Effector CD4-positive, alpha-beta T cell (primary cell): ENCODE results near the gene MPHOSPH9.

Experiments
- DNase-seq: peaks from one replicate; pipeline ENCODE4 v3.0.0-alpha.2; 2020

Gene MPHOSPH9

DNA sequence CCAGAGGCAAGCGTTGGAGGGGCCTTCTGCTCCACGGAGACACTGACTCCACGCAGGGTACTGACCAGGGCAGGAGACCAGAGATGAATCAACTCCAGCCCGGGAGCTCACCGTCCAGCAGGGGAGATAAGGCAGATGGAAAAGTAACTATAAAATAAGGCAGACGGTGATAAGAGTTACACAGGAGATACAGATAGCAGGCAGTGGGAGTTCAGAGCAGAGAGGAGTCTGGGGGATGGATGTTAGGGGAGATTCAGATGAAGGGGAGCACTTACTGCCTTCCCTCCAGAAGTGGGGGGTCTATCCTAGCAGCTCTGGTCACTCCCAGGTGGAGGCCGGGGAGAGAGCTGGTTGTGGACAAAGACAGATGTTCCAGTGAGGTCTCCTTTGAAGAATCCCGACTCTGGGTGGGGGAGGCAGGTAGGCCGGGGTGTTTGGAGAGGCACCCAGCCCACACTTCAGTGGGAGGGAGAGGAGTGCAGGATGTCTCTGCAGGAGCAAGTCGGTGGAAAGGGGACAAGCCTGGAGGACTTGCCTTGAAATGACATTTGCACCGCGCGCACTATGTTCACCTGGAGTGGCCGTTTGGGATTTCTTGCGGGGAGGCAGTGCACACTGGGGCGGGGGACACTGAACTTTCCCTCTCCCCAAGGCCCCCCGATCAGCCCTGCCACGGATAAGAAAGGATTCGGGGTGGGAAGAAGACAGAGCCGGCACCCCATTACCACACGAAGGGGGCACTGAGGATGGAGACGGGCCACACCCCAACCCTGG is 83.3 kb downstream of the MPHOSPH9 start:
- no peak for DNase-seq

DNA sequence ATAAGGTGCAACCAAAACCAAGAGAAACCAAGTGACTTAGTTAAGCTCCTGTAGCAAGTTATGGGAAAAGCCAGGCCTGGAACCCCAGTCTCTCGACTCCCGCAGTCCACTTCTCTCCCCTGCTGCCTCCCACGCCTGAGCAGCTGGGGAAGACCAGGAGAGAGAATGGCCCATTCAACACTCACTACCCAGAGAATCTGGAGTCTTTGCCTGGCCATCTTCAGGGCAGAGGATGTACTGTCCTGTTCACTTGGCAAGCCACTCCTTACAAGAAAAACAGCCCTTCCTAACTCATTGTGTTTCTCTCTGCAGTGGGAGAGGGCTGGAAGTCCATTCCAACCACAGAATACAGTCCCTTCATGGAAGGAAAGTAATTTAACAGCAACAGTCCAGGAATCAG is 83.9 kb downstream of the MPHOSPH9 start:
- no peak for DNase-seq

DNA sequence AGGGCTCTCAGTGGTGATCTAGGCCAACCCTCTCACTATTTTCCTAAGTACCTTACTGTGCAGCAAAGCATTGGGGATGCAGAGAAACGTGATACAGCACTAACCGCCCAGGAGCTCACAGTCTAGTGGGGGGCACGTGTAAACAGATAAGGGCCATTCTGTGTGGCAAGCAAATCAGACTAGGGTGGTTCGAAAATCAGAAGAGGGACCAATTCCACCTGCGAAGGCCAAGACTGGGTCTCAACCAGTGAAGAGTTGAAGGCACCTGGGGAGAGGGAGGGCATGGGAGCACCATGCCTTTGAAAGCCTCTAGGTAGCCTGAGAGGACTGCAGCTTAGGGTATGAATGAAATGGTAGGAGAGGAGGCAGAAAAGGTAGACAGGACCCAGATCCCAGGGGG is 84.3 kb downstream of the MPHOSPH9 start:
- DNase-seq = no peak

DNA sequence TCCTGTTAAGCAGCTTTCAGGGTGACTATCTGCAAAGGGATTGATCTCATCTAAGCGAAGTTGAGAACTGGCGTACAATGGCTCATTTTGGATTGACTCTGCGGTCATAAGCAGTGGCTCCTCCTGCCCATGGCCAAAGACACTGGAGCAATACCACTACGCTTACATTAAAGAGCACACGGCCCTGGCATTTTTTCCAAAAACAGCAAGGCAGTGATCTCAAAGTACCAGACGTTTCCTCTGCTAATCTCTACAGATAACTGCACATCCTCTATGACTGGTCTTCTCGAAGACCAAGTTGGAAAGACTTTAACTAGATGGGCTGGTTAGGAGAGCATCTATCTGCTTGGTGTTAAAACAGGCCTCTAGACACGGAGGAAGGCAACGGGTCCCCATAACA is 84.7 kb downstream of the MPHOSPH9 start:
- DNase-seq = no peak

DNA sequence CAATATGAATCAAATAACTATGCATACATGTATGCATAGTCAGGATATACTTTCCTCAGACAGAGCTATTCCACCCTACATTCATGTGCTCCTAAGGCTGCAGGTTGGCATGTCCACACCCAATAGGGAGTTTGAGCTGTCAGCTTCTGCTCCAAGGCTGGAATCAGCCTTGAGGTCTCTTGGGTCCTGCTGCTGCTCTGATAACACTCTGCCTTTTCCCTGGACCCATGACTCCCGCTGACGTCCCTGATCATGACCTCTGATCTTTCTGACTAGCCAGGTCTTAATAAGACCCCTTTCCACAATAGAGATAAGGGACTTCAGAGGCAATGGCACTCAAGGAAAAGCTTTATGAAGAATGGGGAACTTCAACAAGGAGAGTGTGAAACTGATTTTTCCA is 87.7 kb downstream of the MPHOSPH9 start:
- no peak for DNase-seq

DNA sequence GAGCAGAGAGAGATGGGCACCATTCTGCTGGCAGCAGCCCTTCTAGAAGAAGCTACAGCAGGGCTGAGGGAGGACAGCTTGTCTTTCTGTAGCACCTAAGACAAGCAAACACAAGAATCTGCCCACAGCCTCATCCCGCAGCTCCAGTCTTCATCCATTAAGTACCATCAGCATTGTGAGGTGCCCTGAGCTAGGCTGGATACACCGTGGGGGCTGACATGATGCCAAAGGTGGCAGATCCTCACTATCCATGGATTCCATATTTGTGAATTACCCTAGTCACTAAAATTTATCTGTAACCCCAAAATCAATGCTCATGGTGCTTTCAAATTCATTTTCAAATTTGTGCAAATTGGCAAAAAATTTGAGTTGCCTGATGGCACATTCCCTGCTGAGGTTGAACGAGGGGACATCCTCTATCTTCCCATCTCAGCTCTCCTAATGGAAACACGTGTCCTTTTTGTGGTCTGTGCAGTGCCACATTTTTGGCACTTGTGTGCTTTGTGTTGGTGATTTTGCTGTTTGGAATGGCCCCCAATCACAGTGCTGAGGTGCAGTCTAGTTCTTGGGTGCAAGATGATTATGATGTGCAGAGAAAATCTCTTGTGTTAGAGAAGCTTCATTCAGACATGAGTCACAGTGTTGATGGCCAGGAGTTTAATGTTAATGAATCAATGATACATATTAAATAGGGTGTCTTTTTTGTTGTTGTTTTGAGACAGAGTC is 89.0 kb downstream of the MPHOSPH9 start:
- no peak for DNase-seq

DNA sequence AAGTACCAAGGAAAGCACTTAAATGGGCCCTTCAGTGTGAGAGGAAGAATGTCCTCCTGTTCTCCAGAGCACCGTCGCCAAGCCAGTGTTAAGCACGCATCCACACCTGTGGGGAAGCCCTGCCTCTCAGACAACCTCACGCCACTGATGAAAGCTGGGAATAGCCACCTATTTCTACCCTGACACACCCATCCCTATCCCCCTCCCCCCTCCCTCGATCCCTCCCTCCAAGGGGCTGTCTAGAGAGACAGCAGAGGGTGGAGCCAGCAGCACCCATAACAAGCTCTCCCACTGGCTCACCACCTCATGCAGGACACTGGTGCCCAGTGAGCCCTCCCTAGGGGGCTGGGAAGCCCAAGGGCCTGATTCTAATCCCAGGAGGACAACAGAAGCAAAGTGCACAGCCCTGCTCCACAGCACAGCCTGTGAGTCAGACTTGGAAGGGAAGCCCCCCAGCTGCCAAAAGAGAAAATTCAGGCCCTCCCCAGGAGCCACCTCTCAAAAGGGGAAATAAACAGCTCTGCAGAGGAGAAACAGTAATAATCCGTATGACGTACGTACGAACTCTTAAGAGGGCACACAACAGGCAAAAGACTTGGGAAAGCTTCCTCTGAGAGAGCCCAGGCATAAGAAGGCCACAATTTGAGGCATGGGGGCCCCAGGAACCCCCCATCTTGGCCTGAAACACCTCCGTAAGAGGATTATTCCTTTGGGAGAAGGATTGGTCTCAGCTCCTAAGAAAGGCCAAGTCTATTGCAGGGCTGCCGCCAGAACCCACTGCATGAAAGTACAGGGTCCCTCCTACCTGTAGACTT is 89.8 kb downstream of the MPHOSPH9 start:
- no peak for DNase-seq

DNA sequence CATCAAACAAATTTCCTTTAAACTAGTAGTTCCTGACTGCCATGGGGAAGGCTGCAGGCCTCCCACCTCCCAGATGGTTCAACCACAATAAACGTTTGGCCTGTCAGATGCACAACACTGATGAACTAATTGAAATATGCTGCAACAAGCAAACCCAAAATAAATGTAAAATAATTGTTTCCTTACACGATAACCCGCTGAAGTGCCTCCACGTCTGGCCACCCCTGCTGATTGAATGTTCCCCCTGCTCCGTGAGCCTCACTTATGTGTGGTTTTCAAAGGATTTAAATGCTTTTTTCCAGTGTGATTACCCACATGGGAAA is 90.5 kb downstream of the MPHOSPH9 start:
- no peak for DNase-seq

DNA sequence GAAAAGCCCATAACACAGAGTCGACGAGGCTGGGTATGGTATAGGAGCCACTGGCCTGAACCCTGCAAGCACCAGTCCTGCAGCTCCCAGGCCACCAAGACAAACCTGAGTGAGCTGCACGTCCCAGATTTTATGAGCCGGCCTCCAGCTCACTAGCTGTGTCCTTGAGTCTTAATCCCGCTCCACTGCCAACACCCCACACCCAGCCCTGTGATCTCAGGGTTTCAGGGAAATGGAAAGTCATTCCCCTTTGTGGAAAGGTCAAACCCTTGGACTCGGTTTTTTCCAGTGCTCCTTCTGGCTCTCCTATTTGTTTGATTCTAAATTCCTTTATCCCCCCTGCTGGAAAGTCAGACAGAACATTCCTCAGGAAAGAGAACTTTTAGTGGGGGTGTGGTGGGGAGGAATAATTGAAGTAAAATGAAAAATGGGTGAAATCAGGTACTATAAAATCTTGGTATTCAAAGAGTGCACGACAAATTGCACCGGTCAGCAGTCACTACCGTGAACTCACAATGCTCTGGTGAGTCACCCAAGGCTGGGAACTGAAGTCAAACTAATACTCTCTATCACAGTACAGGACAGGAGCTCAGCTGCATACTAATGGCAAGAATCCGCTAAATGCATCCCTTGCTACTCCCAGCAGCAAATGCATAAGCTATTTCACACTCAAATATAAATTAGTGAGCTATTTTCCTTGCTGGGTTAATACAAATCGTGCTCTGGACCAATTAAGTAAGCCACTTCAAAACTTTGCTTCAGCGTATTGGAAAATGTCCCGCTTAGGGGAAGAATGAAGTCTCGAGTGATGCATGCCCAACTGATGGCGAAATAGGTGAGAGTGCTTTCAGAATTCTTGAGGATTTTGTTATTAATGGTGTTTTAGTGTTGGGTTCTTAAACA is 91.1 kb downstream of the MPHOSPH9 start:
- DNase-seq = no peak

DNA sequence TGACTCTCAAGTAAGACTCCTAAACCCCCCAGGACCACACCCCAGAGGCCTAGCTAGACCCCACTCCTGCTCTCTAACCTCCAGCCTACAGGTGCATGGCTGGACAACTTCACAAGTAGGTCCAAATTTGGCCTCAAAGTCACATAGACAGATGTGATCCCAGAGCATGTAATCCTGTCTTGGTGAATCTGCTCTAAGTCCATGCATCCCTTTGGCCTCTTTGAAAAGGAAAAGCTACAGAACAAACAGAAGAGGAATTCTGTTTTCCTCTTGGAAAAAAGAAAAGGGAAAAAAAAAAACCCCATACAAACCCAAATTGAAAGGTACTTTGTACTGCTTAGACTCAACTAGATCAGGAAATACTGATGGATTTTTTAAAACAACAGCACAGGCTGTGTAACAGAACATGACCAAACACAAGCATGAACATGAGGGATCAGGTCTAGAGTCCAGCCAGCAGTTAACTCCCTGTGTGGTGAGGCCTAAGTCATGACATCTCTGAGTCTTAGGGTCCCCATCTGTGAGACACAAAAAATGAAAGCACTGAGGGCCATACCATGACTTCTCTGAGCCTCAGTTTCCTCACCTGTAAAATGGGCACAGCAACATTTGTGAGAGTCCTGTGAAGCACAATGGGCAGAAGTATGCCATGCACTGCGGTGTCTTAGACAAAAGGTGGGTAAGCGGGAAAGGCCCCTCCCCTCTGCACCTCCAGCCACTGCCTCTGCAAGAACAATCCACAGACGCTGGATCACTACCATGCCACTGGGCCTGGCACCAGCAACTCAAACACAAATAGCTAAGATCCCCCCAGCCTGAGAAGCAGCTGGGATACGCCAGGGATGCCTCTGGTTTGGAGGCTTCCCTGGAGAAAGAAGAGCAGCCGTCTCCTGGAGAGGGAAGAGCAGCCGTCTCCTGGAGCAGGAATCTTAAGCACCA is 92.0 kb downstream of the MPHOSPH9 start:
- DNase-seq = no peak

DNA sequence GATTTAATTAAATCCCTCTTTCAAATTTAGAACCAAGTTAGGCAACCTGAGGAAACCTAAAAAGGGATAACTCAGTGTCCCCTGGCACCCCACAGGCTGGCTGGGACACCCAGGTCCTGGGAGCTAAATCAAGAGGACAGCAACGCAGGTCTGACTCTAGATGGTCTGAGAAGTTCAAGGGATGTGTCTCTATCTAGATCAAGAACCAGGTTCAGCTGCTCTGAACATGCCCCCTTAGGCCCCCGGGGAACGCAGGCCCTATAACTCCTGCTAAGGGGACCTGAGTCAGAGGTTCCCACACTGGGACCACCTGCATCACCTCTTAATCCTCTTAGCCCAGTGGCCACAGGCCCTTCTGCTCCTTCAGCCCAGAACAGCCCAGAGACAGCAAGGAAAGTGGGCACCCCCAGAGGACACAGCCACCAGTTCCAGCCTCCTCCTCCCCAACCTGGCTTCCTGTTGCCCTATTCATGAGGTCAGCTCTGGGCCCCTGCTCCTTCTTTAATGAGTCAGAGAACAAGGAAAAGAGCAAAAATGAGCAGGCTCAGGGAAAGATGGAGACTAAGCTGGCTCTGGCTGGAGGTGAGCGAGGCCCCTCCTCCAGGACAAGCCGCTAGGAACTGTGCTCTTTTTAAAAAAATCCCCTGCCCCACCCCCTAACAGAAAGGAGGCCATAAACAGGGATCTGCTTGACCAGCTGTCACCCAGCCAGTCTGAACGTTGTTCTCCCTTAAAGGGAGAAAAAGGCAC is 92.8 kb downstream of the MPHOSPH9 start:
- no peak for DNase-seq

DNA sequence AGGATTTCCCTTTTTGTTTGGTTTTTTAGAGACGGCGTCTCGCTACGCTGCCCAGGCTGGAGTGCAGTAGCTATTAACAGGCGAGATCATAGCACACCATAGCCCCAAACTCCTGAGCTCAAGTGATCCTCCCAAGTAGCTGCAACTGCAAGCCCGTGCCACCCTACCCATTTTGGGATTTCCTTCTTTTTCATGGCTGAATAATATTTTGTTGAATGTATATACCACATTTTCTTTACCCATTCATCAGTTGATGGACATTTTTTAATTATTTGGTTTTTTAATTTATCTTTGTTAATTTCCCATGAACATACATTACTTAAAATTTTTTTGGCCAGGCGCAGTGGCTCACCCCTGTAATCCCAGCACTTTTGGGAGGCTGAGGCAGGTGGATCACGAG is 97.3 kb downstream of the MPHOSPH9 start:
- DNase-seq = no peak

DNA sequence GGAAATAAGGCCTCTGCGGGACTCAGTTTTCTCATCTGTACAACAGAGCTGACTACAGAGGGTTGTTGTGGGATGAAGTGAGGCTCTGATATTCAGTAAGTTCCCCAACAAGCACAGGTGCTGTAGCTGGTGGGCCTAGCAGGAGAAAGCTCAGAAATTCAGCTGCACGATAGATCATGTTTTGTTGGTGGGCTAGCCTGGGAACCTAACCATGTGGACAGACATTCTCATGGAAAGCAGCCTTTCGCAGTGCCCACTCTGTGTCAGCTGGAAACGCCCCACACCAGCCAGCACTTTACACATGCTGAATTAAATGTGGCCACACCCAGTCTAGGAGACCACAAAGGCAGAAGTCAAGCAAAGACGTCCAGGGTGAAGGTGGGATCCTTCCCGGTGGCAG is 98.1 kb downstream of the MPHOSPH9 start:
- no peak for DNase-seq

DNA sequence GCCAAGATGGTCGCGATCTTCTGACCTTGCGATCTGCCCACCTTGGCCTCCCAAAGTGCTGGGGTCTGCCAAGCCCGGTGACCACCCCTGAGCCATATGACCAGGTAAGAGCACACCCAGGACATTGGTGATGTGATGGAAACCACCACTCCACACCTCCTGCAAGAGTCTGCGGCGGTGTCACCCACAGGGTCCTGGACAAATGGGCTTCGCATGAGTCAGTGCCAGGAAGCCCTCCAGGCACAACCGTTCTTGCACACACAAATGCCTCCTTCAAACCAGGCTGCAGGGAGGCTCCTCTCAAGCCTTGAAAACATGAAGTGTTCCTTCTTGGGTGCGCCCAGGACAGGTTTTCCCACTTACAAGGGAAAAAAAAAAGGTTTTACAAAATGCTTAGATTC is 98.7 kb downstream of the MPHOSPH9 start:
- DNase-seq = no peak

DNA sequence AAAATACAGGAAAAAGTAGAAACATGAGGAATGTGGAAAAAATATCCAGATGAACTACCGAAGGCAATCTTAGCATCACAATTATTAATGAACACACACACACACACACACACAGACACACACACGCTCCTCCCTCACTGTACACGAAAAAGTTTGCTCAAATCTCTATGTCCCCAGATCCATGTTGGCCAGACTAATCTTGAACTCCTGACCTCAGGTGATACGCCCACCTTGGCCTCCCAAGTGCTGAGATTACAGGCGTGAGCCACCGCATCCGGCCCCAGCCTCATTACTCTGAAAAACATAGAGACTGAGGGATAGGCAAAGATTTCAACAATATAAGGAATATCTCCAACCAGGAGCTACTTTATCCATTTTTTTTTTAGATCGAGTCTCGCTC is 99.2 kb downstream of the MPHOSPH9 start:
- DNase-seq = no peak

DNA sequence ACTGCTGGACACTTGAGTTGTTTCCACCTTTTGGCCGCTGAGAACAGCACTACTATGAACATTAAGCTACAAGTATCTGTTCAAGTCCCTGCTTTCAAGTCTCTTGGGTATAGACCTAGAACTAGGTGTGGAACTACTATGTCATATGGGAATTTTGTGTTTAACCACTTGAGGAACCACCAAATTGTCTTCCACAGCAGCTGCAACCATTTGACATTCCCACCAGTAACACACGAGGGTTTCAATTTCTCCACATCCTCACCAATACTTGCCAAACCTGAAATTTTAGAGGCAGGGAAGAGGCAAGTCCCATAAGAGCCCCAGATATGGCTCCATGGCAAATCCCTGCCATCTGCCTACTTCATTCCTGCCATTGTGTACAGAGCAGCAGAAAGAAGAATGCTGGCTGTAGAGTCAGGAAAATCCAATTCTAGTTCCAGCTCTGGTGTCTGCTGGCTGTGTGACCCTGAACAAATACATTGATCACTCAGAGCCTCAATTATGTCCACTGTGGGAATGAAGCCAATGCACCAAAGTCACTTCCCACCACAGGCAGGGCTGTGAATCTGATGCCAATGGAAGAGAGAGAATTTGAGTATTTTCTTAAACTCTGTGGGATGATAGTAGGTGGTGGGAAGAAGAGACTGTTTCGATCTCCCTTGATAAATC is 99.9 kb downstream of the MPHOSPH9 start:
- DNase-seq = no peak

DNA sequence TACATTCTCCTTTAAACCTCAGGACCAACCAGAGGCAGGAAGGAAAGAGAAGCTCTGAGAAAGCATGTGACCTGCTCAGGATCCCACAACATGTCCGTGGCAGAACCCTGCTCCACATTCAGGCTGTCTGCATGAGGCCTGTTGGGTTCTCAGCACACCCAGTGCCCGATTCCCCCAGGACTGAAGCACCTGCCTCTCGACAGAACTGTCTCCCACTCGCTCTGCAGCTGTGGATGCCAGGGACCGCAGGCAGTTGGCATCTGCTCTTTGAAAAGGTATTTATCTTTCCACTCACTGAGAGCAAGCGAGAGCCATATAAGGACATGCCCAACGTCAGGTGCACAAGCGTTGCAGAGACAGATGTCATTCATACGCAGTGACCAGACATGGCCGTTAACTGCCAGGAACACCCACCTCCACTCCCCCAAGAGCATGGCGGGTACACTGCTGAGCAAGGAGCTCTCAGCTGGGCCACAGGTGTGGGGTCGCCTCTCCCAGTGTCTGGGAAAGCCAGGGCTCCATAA is 101.0 kb downstream of the MPHOSPH9 start:
- DNase-seq = peak; percentile 36

DNA sequence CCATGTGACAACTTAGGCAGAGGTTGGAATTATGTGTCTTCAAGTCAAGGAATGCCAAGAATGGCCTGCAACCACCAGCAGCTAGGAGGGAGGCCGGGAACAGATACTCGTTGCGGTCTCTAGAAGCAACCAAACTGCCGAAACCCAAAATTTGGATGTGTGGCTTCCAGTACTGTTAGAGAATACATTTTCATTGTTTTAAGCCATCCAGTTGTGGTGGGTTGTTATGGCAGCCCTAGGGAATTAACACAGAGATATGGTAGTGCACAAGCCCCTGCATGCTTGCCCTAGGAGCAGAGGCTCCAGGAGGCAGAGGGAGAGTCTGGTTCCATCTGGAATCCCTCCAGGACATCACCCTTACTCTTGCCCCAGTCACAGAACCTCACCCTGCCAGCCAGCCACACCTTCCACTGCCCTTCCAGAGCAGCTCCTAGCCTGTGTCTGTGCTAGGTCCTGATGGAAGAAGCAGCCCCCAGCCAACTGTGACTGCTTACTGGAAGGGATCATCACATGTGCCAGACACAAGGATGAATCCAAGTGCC is 101.6 kb downstream of the MPHOSPH9 start:
- no peak for DNase-seq

DNA sequence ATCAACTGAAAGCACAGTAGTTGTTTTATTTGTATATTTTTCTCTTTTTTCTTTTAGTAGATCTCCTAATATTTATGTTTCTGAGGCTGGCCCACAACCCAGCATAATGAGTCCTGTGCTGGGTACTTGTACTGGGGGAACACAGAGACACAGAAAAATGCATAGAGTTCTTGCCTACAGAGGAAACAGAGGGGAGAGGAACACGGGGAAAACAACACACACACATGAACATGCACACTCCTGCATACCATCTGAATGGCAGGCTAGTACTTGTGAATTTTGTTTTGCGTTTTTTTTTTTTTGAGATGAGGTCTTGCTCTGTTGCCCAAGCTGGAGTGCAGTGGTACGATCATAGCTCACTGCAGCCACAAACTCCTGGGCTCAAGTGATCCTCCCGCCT is 103.3 kb downstream of the MPHOSPH9 start:
- DNase-seq = no peak

DNA sequence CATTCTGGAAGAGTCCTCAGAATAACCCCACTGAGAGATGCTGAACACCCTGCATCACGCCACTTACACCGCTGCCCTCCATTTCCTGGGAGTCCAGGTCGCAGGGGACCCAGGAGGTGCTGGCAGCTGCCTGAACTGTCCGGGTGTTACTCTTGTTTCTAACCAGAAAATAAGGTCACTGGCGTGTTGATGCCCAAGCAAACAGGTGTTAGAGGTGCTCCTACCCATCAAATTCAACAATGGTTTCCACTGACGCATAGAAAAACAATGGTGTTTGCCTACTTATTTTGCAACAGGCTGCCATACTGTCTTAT is 105.8 kb downstream of the MPHOSPH9 start:
- DNase-seq = no peak
